Endodermal cell (in vitro differentiated cells): ENCODE results near the gene ENPP6. TPM values are rescaled to one million over a fixed set of nuclear protein-coding genes. Genes with fewer than 3 reads are reported as not detected.

Experiments used
- DNase-seq: peaks from one replicate; pipeline ENCODE4 v3.0.0-alpha.2; 2017
- H3K27ac ChIP-seq: 2 replicates; pipeline ENCODE4 v1.5.1; 2013; ENCODE audit warnings: mild to moderate bottlenecking, low read depth, low read length, moderate library complexity
- H3K27me3 ChIP-seq: 2 replicates; pipeline ENCODE4 v1.6.1; 2013; ENCODE audit warnings: mild to moderate bottlenecking, low read length, moderate library complexity; ENCODE audit not compliant: insufficient read depth, control insufficient read depth, poor library complexity, severe bottlenecking
- H3K36me3 ChIP-seq: 2 replicates; pipeline ENCODE4 v1.7.0; 2013; ENCODE audit warnings: mild to moderate bottlenecking, low read length, moderate library complexity; ENCODE audit not compliant: control insufficient read depth, insufficient read depth
- H3K4me1 ChIP-seq: one replicate; pipeline ENCODE4 v1.7.0; 2013; ENCODE audit warnings: low read length; ENCODE audit not compliant: control insufficient read depth, insufficient read depth
- H3K4me3 ChIP-seq: 2 replicates; pipeline ENCODE4 v1.5.1; 2013; ENCODE audit warnings: mild to moderate bottlenecking, low read length, moderate library complexity
- H3K9ac ChIP-seq: 2 replicates; pipeline ENCODE4 v1.6.1; 2013; ENCODE audit warnings: mild to moderate bottlenecking, low read length, moderate library complexity; ENCODE audit not compliant: poor library complexity, severe bottlenecking; ENCODE audit errors: extremely low read depth
- H3K9me3 ChIP-seq: 2 replicates; pipeline ENCODE4 v1.6.1; 2013; ENCODE audit warnings: mild to moderate bottlenecking, low read length, moderate library complexity; ENCODE audit not compliant: control insufficient read depth
- H3K27ac Mint-ChIP-seq: 2 replicates; pipeline ENCODE4 v1.8.0; 2020; ENCODE audit warnings: mixed read lengths
- H3K27me3 Mint-ChIP-seq: 2 replicates; pipeline ENCODE4 v1.8.0; 2021; ENCODE audit warnings: mild to moderate bottlenecking, mixed read lengths; ENCODE audit not compliant: insufficient read depth
- H3K36me3 Mint-ChIP-seq: 2 replicates; pipeline ENCODE4 v1.8.0; 2020; ENCODE audit warnings: low read depth, mixed read lengths
- H3K4me1 Mint-ChIP-seq: 2 replicates; pipeline ENCODE4 v1.8.0; 2020; ENCODE audit warnings: mixed read lengths
- H3K4me3 Mint-ChIP-seq: 2 replicates; pipeline ENCODE4 v1.8.0; 2020; ENCODE audit warnings: mild to moderate bottlenecking, moderate library complexity, mixed read lengths
- H3K9me3 Mint-ChIP-seq: 2 replicates; pipeline ENCODE4 v1.8.0; 2020; ENCODE audit warnings: mild to moderate bottlenecking, mixed read lengths
- CTCF ChIP-seq: fragments of 200-600 bp; sonication (generic); conservative IDR thresholded peaks from 2 replicates; pipeline ENCODE4 v1.5.0; 2021; ENCODE audit warnings: antibody characterized with exemption, mild to moderate bottlenecking
- WGBS, 2 experiments: methylation state at CpG; one replicate each; pipeline versions ENCODE4 v1.1.5 to v1.1.7; 2013; ENCODE audit warnings: missing lambda C conversion rate in 2 of 2, mixed read lengths in 1 of 2; ENCODE audit not compliant: insufficient coverage in 1 of 2, insufficient read length in 1 of 2; 5-methylcytosine and 5-hydroxymethylcytosine counted together
- total RNA-seq, 2 donors: library from RNA; stranded (reverse); fragmentation: NEBNext Ultra II Directional in 1 of 2; extraction: Animal tissue kit (Norgen Biotek cat#: 25700) in 1 of 2; gene quantifications; 2 replicates in 1 of 2; 3 replicates in 1 of 2; pipeline ENCODE4 v1.2.1, GENCODE V29; 2021

Gene ENPP6
- total RNA-seq, 2 donors from 2014 or later, result 0.07 TPM; not detected in 1

DNA sequence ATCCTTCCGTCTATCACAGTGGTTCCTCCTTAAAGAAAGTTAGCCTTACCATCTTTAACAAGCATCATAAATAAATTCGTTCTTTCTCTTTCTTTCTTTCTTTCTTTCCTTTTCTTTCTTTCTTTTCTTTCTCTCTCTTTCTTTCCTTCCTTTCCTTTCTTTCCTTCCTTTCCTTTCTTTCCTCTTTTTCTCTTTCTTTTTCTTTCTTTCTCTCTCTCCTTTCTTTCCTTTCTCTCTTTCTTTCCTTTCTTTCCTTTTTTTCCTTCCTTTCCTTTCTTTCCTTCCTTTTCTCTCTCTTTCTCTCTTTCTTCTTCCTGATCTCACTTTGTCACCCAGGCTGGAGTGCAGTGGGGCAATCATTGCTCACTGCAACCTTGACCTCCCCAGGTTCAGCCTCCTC, 60.4 kb downstream of the ENPP6 start:
- Histone ChIP-seq H3K36me3 (no peaks in the 10 kb centered on the region), H3K9me3 (no peaks in the 10 kb centered on the region), H3K4me1 (no peaks in the 10 kb centered on the region), H3K27ac (no peak overlapping the region), H3K4me3 (no peak overlapping the region), H3K9ac (no peak overlapping the region), H3K27me3 (peaks cover 5% of the 10 kb centered on the region)
- Mint-ChIP-seq H3K4me3 (no peak overlapping the region), H3K4me1 (no peaks in the 10 kb centered on the region), H3K27ac (no peak overlapping the region), H3K27me3 (peaks cover 10% of the 10 kb centered on the region), H3K36me3 (no peaks in the 10 kb centered on the region), H3K9me3 (no peaks in the 10 kb centered on the region)
- 92 to 93% methylated on average over 2 of the region's 2 CpGs for WGBS, 2 experiments
- no peak for DNase-seq
- TF ChIP-seq CTCF, result no peak

- no peak overlapping the region for H3K27ac ChIP-seq
- Mint-ChIP-seq H3K27me3 (peaks cover 7% of the 10 kb centered on the region), H3K4me1 (no peaks in the 10 kb centered on the region), H3K36me3 (no peaks in the 10 kb centered on the region), H3K9me3 (no peaks in the 10 kb centered on the region), H3K4me3 (no peak overlapping the region), H3K27ac (no peak overlapping the region)
- peaks cover 5% of the 10 kb centered on the region for H3K27me3 ChIP-seq
- H3K4me1 ChIP-seq, result no peaks in the 10 kb centered on the region
- no peak for TF ChIP-seq CTCF
- no peak for DNase-seq
- no peaks in the 10 kb centered on the region for H3K36me3 ChIP-seq
- H3K9me3 ChIP-seq, result no peaks in the 10 kb centered on the region
- WGBS, 2 experiments, result 89 to 92% methylated on average over 7 to 10 of the region's 10 CpGs
- no peak overlapping the region for H3K4me3 ChIP-seq
- H3K9ac ChIP-seq, result no peak overlapping the region
These were observed 61.3 kb downstream of the ENPP6 start for GRCh38 chr4:184156163-184156920.

- H3K27me3 ChIP-seq, result peaks cover 5% of the 10 kb centered on the region
- H3K27me3 Mint-ChIP-seq, result peaks cover 3% of the 10 kb centered on the region
- H3K9ac ChIP-seq, result no peak overlapping the region
- TF ChIP-seq CTCF, result no peak
- no peaks in the 10 kb centered on the region for H3K4me1 ChIP-seq
- no peaks in the 10 kb centered on the region for H3K9me3 Mint-ChIP-seq
- no peak overlapping the region for H3K4me3 Mint-ChIP-seq
- DNase-seq, result no peak
- H3K4me3 ChIP-seq, result no peak overlapping the region
- H3K9me3 ChIP-seq, result no peaks in the 10 kb centered on the region
- H3K4me1 Mint-ChIP-seq, result no peaks in the 10 kb centered on the region
- H3K36me3 Mint-ChIP-seq, result no peaks in the 10 kb centered on the region
- H3K36me3 ChIP-seq, result no peaks in the 10 kb centered on the region
- no peak overlapping the region for H3K27ac Mint-ChIP-seq
- WGBS, 2 experiments, result 93 to 100% methylated on average over 4 to 7 of the region's 7 CpGs
- H3K27ac ChIP-seq, result no peak overlapping the region
These were observed 63.5 kb downstream of the ENPP6 start for GRCh38 chr4:184154199-184154598.
